Measurements from ENCODE around the gene IFNA1.
A peak's percentile ranks its signal among the peaks of the same experiment; 100 is the strongest.
"Not testable (repeated sequence)": the region's sequence is repeated elsewhere in the genome, so short reads cannot be mapped to it uniquely, and the experiment has no call there.

Gene IFNA1

GRCh38 chr9:21440139-21440538 is at the start of gene IFNA1:
Gene IFNA1, plus strand, starts transcription at chr9:21440439. Its CDS starts 69 bp downstream, at chr9:21440508.
- no peak for DNase-seq

GRCh38 chr9:21392270-21392669 is 48.0 kb upstream of the IFNA1 start:
- no peak for DNase-seq

GRCh38 chr9:21395778-21396717 is 44.2 kb upstream of the IFNA1 start:
- DNase-seq, result peak; percentile 9

GRCh38 chr9:21398955-21399489 is 41.2 kb upstream of the IFNA1 start:
- no peak for DNase-seq

- no peak for DNase-seq
These were observed 40.3 kb upstream of the IFNA1 start for GRCh38 chr9:21399956-21400355.

- DNase-seq, result no peak
These were observed 37.6 kb upstream of the IFNA1 start for GRCh38 chr9:21402386-21403251.

GRCh38 chr9:21404146-21404545 is 36.1 kb upstream of the IFNA1 start:
- DNase-seq, result no peak

GRCh38 chr9:21408817-21409216 is 31.4 kb upstream of the IFNA1 start, which contains the start of gene IFNA8:
Gene IFNA8, plus strand, starts transcription at chr9:21409117. Its CDS starts 60 bp downstream, at chr9:21409177.
- no peak for DNase-seq

GRCh38 chr9:21412107-21412506 is 28.1 kb upstream of the IFNA1 start:
- no peak for DNase-seq

GRCh38 chr9:21413151-21413550 is 27.1 kb upstream of the IFNA1 start:
- DNase-seq, result no peak

- DNase-seq, result no peak
These were observed 26.6 kb upstream of the IFNA1 start for GRCh38 chr9:21413624-21414023.

GRCh38 chr9:21414220-21414940 is 25.9 kb upstream of the IFNA1 start:
- no peak for DNase-seq

GRCh38 chr9:21415493-21416267 is 24.6 kb upstream of the IFNA1 start:
- DNase-seq, result peak; percentile 87

- no peak for DNase-seq
These were observed 12.0 kb upstream of the IFNA1 start for GRCh38 chr9:21428235-21428634.

GRCh38 chr9:21429191-21429590 is 11.0 kb upstream of the IFNA1 start:
- DNase-seq, result no peak

- DNase-seq, result no peak
These were observed 7.4 kb upstream of the IFNA1 start for GRCh38 chr9:21432672-21433425.

GRCh38 chr9:21434202-21435014 is 5.8 kb upstream of the IFNA1 start:
- DNase-seq, result no peak

GRCh38 chr9:21435015-21435383 is 5.2 kb upstream of the IFNA1 start:
- DNase-seq, result not testable (repeated sequence)

GRCh38 chr9:21443849-21444625 is 3.8 kb downstream of the IFNA1 start:
- no peak for DNase-seq
